ENCODE data around the gene DIAPH2. TPM values are rescaled to one million over a fixed set of nuclear protein-coding genes. Genes with fewer than 3 reads are reported as not detected.

The DIAPH2 gene
- total and polyA plus RNA-seq, 9 donors: 8.1 to 30.9 (median 24.2) TPM

DNA sequence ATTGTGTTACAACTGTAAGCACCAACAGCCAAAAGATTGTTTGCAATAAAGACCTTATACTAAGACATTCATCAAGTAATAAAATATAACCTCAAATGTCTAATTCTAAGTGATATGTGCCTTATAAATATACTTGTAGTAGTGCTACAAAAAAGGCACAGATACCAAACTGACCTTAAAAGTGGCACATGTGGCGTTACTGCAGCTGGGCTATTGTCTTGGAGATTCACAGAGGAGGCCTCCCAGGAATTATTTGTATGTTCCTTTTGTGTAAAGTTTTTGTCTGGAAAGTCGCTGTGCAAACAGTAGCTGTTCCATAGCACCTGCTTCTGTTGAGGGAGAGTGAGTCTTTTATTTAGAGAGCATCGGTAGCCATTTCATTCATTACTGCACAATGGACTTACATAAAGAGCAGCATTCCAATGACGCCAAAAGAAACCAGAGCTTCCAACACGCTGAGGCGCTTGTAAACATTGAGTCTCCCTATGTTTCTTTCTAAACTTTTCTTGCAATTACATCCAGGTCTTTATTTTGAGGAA lies 342.8 kb downstream of the DIAPH2 start:
- no peaks in the 10 kb centered on the region for H3K36me3 ChIP-seq
- DNase-seq: no peak
- H3K27me3 ChIP-seq: no peaks in the 10 kb centered on the region
- intact Hi-C loops (cut with DNase I): no loop called here
- H3K9me3 ChIP-seq: no peaks in the 10 kb centered on the region
- no peak overlapping the region for H3K4me3 ChIP-seq
- H3K27ac ChIP-seq: no peak overlapping the region
- WGBS, 3 donors: 49 to 55% (median 53%) methylated on average over 6 of the region's 6 CpGs
- TF ChIP-seq POLR2A (IDR thresholded peaks at IDR 0.05): no peak
- TF ChIP-seq, protein P1, sequence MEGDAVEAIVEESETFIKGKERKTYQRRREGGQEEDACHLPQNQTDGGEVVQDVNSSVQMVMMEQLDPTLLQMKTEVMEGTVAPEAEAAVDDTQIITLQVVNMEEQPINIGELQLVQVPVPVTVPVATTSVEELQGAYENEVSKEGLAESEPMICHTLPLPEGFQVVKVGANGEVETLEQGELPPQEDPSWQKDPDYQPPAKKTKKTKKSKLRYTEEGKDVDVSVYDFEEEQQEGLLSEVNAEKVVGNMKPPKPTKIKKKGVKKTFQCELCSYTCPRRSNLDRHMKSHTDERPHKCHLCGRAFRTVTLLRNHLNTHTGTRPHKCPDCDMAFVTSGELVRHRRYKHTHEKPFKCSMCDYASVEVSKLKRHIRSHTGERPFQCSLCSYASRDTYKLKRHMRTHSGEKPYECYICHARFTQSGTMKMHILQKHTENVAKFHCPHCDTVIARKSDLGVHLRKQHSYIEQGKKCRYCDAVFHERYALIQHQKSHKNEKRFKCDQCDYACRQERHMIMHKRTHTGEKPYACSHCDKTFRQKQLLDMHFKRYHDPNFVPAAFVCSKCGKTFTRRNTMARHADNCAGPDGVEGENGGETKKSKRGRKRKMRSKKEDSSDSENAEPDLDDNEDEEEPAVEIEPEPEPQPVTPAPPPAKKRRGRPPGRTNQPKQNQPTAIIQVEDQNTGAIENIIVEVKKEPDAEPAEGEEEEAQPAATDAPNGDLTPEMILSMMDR (IDR thresholded peaks at IDR 0.05): no peak
- TF ChIP-seq EP300 (IDR thresholded peaks at IDR 0.05): no peak
- no peaks in the 10 kb centered on the region for H3K4me1 ChIP-seq (ENCODE audit: insufficient read depth)

DNA sequence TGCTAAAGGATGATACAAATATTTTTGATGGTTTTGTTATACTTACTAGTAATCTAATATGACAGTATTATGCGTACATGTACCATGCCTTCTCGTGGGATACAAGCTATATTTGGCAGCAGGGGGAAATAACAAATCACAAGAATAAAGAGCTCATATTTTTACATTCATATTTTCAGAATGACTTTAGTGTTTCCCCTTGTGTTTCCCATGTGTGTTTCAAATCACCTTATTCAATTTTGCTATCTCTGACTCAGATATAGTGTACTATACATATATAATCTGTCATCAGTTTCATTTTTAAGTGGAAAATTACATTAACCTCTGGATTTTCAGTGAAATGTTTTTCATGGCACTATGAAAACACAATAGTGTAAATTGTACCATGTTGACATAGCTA lies 345.8 kb downstream of the DIAPH2 start:
- no peak for DNase-seq
- no peaks in the 10 kb centered on the region for H3K36me3 ChIP-seq
- H3K4me1 ChIP-seq (ENCODE audit: insufficient read depth): no peaks in the 10 kb centered on the region
- TF ChIP-seq, protein P1 (IDR thresholded peaks at IDR 0.05): no peak
- TF ChIP-seq EP300 (IDR thresholded peaks at IDR 0.05): no peak
- no peak for TF ChIP-seq POLR2A (IDR thresholded peaks at IDR 0.05)
- WGBS, 3 donors: 75 to 85% (median 81%) methylated on average over 2 of the region's 2 CpGs
- intact Hi-C loops (cut with DNase I): no loop called here
- no peak overlapping the region for H3K27ac ChIP-seq
- H3K27me3 ChIP-seq: no peaks in the 10 kb centered on the region
- H3K9me3 ChIP-seq: no peaks in the 10 kb centered on the region
- H3K4me3 ChIP-seq: no peak overlapping the region

DNA sequence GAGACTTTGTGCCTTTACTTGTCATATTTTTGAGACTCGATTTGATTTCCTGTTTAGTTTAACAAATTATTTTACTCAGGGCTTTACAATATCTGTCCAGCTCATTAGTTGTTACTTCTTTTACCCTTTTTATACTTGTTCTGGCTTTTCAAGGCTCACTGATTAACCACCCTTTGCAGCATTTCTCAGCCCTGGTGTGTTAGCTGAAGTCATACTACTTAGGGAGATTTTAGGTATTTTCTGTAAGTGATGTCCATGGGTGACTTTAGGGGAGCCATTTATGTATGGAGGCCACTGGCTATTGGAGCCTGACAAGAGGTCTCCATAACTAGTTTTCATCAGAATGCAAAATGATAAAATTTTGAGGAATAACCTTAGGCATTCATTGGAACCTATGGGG lies 346.3 kb downstream of the DIAPH2 start:
- TF ChIP-seq, protein P1 (IDR thresholded peaks at IDR 0.05): no peak
- TF ChIP-seq POLR2A (IDR thresholded peaks at IDR 0.05) (no peak), EP300 (IDR thresholded peaks at IDR 0.05) (no peak)
- no peak for DNase-seq
- WGBS, 3 donors: 76 to 86% (median 77%) methylated on average over 1 of the region's 1 CpG
- H3K4me3 ChIP-seq: no peak overlapping the region
- no peaks in the 10 kb centered on the region for H3K36me3 ChIP-seq
- no peaks in the 10 kb centered on the region for H3K9me3 ChIP-seq
- no peaks in the 10 kb centered on the region for H3K27me3 ChIP-seq
- no peaks in the 10 kb centered on the region for H3K4me1 ChIP-seq (ENCODE audit: insufficient read depth)
- intact Hi-C loops (cut with DNase I): no loop called here
- no peak overlapping the region for H3K27ac ChIP-seq

DNA sequence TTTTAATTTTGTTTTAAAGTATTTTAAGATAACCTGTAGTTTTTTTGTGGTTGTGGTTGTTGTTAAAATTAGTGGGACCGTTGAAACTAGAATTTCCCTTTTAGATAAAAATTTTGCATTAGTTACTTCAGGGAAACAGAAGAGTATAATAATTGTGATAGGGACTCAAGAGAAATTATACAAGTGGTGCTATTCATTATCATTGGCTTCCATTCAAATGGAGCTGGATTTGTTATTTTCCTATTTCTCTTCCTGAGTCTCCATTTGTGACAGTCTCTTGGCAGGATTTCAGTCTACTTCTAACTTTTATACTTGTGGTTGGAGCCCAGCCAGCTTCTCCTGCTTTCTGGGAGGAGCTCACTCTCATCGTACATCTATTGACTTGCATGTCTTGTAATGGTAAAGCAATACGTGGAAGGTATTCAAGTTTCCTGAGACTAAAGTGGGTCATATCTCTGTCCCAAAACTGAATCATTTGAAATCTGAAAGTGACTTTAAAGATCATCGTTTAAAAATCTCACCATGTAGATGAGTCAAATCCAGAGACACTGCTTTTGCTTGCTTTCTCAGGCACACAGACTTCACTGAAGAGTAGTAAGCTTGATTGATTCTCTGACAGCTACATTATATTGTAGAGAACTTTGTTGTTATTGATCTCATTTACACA lies 354.9 kb downstream of the DIAPH2 start:
- no peaks in the 10 kb centered on the region for H3K27me3 ChIP-seq
- no peaks in the 10 kb centered on the region for H3K36me3 ChIP-seq
- no peaks in the 10 kb centered on the region for H3K9me3 ChIP-seq
- H3K27ac ChIP-seq: no peak overlapping the region
- 41 to 51% (median 49%) methylated on average over 4 of the region's 4 CpGs for WGBS, 3 donors
- no peaks in the 10 kb centered on the region for H3K4me1 ChIP-seq (ENCODE audit: insufficient read depth)
- H3K4me3 ChIP-seq: no peak overlapping the region
- intact Hi-C loops (cut with DNase I): no loop called here
- peak in 3 of 5 donors; percentile 8 to 35 (median 18) for DNase-seq
- TF ChIP-seq EP300 (IDR thresholded peaks at IDR 0.05) (no peak), POLR2A (IDR thresholded peaks at IDR 0.05) (no peak)
- TF ChIP-seq, protein P1 (IDR thresholded peaks at IDR 0.05): no peak
